Measurements from ENCODE around the gene ACTR3.

DNA sequence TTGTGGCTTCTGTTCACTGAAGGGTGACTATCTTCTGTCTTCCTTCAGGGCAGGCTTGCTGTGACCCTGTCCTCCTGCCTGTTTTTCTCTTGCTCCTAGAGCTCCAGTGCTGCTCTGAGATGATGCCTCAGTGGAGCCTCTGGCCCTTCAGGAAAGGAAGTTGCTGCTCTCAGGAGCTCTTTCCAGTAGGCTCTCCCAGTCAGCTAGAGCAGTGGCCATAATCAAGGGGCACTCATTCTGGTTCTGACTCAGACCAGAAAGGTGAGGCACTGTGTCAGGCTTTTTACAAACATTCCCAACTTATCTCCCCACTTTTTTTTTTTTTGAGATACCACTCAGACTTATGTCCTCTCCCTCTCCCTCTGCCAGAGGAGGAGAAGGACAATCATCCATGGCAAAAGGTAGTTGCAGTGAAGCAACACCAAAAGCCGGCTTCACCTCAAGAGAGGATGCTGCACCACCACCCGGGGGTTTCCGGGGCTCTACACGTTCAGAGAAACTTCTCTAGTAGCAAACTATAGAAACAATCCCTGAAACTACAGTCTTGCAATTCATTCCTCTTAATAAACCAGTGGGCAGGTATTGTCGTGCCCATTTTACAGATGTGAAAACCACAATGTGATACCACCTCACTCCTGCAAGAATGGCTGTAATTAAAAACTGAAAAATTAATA, 115.4 kb downstream of the ACTR3 start:
- TF ChIP-seq, protein P1, sequence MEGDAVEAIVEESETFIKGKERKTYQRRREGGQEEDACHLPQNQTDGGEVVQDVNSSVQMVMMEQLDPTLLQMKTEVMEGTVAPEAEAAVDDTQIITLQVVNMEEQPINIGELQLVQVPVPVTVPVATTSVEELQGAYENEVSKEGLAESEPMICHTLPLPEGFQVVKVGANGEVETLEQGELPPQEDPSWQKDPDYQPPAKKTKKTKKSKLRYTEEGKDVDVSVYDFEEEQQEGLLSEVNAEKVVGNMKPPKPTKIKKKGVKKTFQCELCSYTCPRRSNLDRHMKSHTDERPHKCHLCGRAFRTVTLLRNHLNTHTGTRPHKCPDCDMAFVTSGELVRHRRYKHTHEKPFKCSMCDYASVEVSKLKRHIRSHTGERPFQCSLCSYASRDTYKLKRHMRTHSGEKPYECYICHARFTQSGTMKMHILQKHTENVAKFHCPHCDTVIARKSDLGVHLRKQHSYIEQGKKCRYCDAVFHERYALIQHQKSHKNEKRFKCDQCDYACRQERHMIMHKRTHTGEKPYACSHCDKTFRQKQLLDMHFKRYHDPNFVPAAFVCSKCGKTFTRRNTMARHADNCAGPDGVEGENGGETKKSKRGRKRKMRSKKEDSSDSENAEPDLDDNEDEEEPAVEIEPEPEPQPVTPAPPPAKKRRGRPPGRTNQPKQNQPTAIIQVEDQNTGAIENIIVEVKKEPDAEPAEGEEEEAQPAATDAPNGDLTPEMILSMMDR (IDR thresholded peaks at IDR 0.05): no peak
- TF ChIP-seq EP300 (IDR thresholded peaks at IDR 0.05): no peak
